ENCODE results near the gene OLA1.

OLA1 gene

DNA sequence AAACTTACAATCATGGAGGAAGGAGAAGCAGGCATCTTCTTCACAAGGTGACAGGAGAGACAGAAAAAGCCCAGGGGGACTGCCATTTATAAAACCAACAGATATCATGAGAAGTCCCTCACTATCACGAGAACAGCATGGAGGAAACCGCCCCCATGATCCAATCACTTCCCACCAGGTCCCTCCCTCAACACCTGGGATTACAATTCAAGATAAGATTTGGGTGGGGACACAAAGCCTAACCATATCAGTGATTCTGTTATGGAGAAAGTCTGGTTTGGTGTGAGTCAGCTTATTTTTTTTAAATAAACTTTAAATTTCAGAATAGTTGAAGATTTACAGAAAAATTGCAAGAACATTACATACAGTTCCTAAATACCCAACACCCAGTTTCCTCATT, 198.4 kb downstream of the OLA1 start:
- no peak overlapping the region for H2BK5ac ChIP-seq (ENCODE audit: low read depth, low read length, poor library complexity)
- H3K79me2 ChIP-seq (ENCODE audit: control insufficient read depth, insufficient read depth, low read length, poor library complexity): peaks cover 2% of the 10 kb centered on the region
- no peaks in the 10 kb centered on the region for H3K27me3 ChIP-seq (ENCODE audit: insufficient read depth, low read length)
- no peak overlapping the region for H2AFZ ChIP-seq (ENCODE audit: insufficient read depth, low read length, poor library complexity)
- no peak overlapping the region for H2BK120ac ChIP-seq (ENCODE audit: insufficient read depth, low read length, poor library complexity)
- no peak overlapping the region for H2BK12ac ChIP-seq (ENCODE audit: low read length)
- no peak overlapping the region for H3K4me3 ChIP-seq (ENCODE audit: low read depth, low read length)
- no peak overlapping the region for H3K4ac ChIP-seq (ENCODE audit: low read depth, low read length)
- no CpG with 5 or more reads among the region's 2 CpGs for WGBS (ENCODE audit: extremely low coverage, insufficient coverage, insufficient read length)
- H3K9ac ChIP-seq (ENCODE audit: low read length): no peak overlapping the region
- H3K23ac ChIP-seq (ENCODE audit: low read length): no peak overlapping the region
- H4K91ac ChIP-seq (ENCODE audit: low read depth, low read length): no peak overlapping the region
- H3K36me3 ChIP-seq (ENCODE audit: control insufficient read depth in 1 of 2, insufficient read depth in 2 of 2, low read length in 2 of 2): no peaks in the 10 kb centered on the region
- H3K18ac ChIP-seq (ENCODE audit: low read length): no peak overlapping the region
- DNase-seq: peak in 1 of 2 donors; percentile 57
- H4K12ac ChIP-seq (ENCODE audit: low read depth, low read length): no peak overlapping the region
- no peak overlapping the region for H3K14ac ChIP-seq (ENCODE audit: low read length)
- H3K79me1 ChIP-seq (ENCODE audit: low read length): peaks cover 19% of the 10 kb centered on the region
- no peak overlapping the region for H4K8ac ChIP-seq (ENCODE audit: low read depth, low read length)
- no peak overlapping the region for H2AK5ac ChIP-seq (ENCODE audit: low read length)
- peaks cover 2% of the 10 kb centered on the region for H3K9me3 ChIP-seq (ENCODE audit: insufficient read depth, low read depth, low read length)
- H3K4me2 ChIP-seq (ENCODE audit: low read length): no peak overlapping the region
- peaks cover 18 to 26% of the 10 kb centered on the region in 2 experiments for H3K4me1 ChIP-seq (ENCODE audit: control insufficient read depth in 1 of 2, insufficient read depth in 2 of 2, low read length in 2 of 2)
- no peak overlapping the region for H3K27ac ChIP-seq (ENCODE audit: low read depth, low read length)

GRCh38 chr2:174048243-174048642, 200.1 kb downstream of the OLA1 start:
- no peak overlapping the region for H3K4me2 ChIP-seq (ENCODE audit: low read length)
- no CpG with 5 or more reads among the region's 20 CpGs for WGBS (ENCODE audit: extremely low coverage, insufficient coverage, insufficient read length)
- DNase-seq: no peak

GRCh38 chr2:174047746-174048145, 200.6 kb downstream of the OLA1 start:
- H3K4me2 ChIP-seq (ENCODE audit: low read length): no peak overlapping the region
- no peak overlapping the region for H3K18ac ChIP-seq (ENCODE audit: low read length)
- no CpG with 5 or more reads among the region's 9 CpGs for WGBS (ENCODE audit: extremely low coverage, insufficient coverage, insufficient read length)
- no peak overlapping the region for H2AFZ ChIP-seq (ENCODE audit: insufficient read depth, low read length, poor library complexity)
- peaks cover 2% of the 10 kb centered on the region for H3K9me3 ChIP-seq (ENCODE audit: insufficient read depth, low read depth, low read length)
- H3K9ac ChIP-seq (ENCODE audit: low read length): no peak overlapping the region
- no peak overlapping the region for H3K23ac ChIP-seq (ENCODE audit: low read length)
- H3K27me3 ChIP-seq (ENCODE audit: insufficient read depth, low read length): no peaks in the 10 kb centered on the region
- H3K27ac ChIP-seq (ENCODE audit: low read depth, low read length): no peak overlapping the region
- H4K8ac ChIP-seq (ENCODE audit: low read depth, low read length): no peak overlapping the region
- H3K36me3 ChIP-seq (ENCODE audit: control insufficient read depth in 1 of 2, insufficient read depth in 2 of 2, low read length in 2 of 2): no peaks in the 10 kb centered on the region
- no peak overlapping the region for H2BK120ac ChIP-seq (ENCODE audit: insufficient read depth, low read length, poor library complexity)
- H2BK12ac ChIP-seq (ENCODE audit: low read length): peak overlapping the region; percentile 42
- no peak overlapping the region for H3K14ac ChIP-seq (ENCODE audit: low read length)
- H4K12ac ChIP-seq (ENCODE audit: low read depth, low read length): no peak overlapping the region
- peaks cover 2% of the 10 kb centered on the region for H3K79me2 ChIP-seq (ENCODE audit: control insufficient read depth, insufficient read depth, low read length, poor library complexity)
- H3K4ac ChIP-seq (ENCODE audit: low read depth, low read length): no peak overlapping the region
- peaks cover 3 to 18% of the 10 kb centered on the region in 2 experiments for H3K4me1 ChIP-seq (ENCODE audit: control insufficient read depth in 1 of 2, insufficient read depth in 2 of 2, low read length in 2 of 2)
- peaks cover 10% of the 10 kb centered on the region for H3K79me1 ChIP-seq (ENCODE audit: low read length)
- no peak overlapping the region for H4K91ac ChIP-seq (ENCODE audit: low read depth, low read length)
- peak overlapping the region; percentile 32 for H2BK5ac ChIP-seq (ENCODE audit: low read depth, low read length, poor library complexity)
- H2AK5ac ChIP-seq (ENCODE audit: low read length): peak overlapping the region; percentile 15
- DNase-seq: no peak
- no peak overlapping the region for H3K4me3 ChIP-seq (ENCODE audit: low read depth, low read length)

More at GRCh38 chr2:174048243-174048642, 200.1 kb downstream of the OLA1 start:
- peaks cover 6 to 20% of the 10 kb centered on the region in 2 experiments for H3K4me1 ChIP-seq (ENCODE audit: control insufficient read depth in 1 of 2, insufficient read depth in 2 of 2, low read length in 2 of 2)
- peaks cover 12% of the 10 kb centered on the region for H3K79me1 ChIP-seq (ENCODE audit: low read length)
- no peak overlapping the region for H4K91ac ChIP-seq (ENCODE audit: low read depth, low read length)
- H2BK120ac ChIP-seq (ENCODE audit: insufficient read depth, low read length, poor library complexity): no peak overlapping the region
- H3K9me3 ChIP-seq (ENCODE audit: insufficient read depth, low read depth, low read length): peaks cover 2% of the 10 kb centered on the region
- H3K4me3 ChIP-seq (ENCODE audit: low read depth, low read length): no peak overlapping the region
- no peak overlapping the region for H3K23ac ChIP-seq (ENCODE audit: low read length)
- no peak overlapping the region for H2AFZ ChIP-seq (ENCODE audit: insufficient read depth, low read length, poor library complexity)
- H2AK5ac ChIP-seq (ENCODE audit: low read length): no peak overlapping the region
- H3K4ac ChIP-seq (ENCODE audit: low read depth, low read length): no peak overlapping the region
- H3K14ac ChIP-seq (ENCODE audit: low read length): no peak overlapping the region
- no peak overlapping the region for H3K9ac ChIP-seq (ENCODE audit: low read length)
- no peak overlapping the region for H4K12ac ChIP-seq (ENCODE audit: low read depth, low read length)
- no peaks in the 10 kb centered on the region for H3K27me3 ChIP-seq (ENCODE audit: insufficient read depth, low read length)
- H2BK12ac ChIP-seq (ENCODE audit: low read length): peak overlapping the region; percentile 27
- peaks cover 2% of the 10 kb centered on the region for H3K79me2 ChIP-seq (ENCODE audit: control insufficient read depth, insufficient read depth, low read length, poor library complexity)
- H3K36me3 ChIP-seq (ENCODE audit: control insufficient read depth in 1 of 2, insufficient read depth in 2 of 2, low read length in 2 of 2): no peaks in the 10 kb centered on the region
- H3K27ac ChIP-seq (ENCODE audit: low read depth, low read length): no peak overlapping the region
- H3K18ac ChIP-seq (ENCODE audit: low read length): peak overlapping the region; percentile 2
- no peak overlapping the region for H4K8ac ChIP-seq (ENCODE audit: low read depth, low read length)
- no peak overlapping the region for H2BK5ac ChIP-seq (ENCODE audit: low read depth, low read length, poor library complexity)

DNA sequence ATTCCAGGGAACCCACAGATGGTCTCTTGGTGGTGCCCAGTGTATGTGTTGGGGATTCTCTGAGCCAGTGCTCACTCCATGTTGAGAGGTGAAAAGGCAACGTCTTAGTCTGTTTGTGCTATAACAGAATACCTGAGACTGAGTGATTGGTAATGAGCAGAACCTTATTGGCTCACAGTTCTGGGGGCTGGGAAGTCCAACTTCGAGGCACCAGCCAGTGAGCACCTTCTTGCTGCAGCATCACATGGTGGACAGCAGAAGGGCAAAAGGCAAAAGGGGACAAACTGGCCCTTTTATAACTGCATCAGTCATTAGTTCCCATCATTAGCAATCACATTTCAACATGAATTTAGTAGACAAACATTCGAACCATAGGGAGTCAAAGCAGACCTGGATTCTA, 202.2 kb downstream of the OLA1 start:
- Histone ChIP-seq H2BK5ac (ENCODE audit: low read depth, low read length, poor library complexity) (no peak overlapping the region), H2AFZ (ENCODE audit: insufficient read depth, low read length, poor library complexity) (no peak overlapping the region), H3K4me1 (ENCODE audit: control insufficient read depth in 1 of 2, insufficient read depth in 2 of 2, low read length in 2 of 2) (peaks cover 3 to 11% of the 10 kb centered on the region in 2 experiments), H3K14ac (ENCODE audit: low read length) (no peak overlapping the region), H3K23ac (ENCODE audit: low read length) (no peak overlapping the region), H4K12ac (ENCODE audit: low read depth, low read length) (no peak overlapping the region), H3K36me3 (ENCODE audit: control insufficient read depth in 1 of 2, insufficient read depth in 2 of 2, low read length in 2 of 2) (no peaks in the 10 kb centered on the region), H3K9me3 (ENCODE audit: insufficient read depth, low read depth, low read length) (peaks cover 2% of the 10 kb centered on the region), H3K4me2 (ENCODE audit: low read length) (no peak overlapping the region), H4K8ac (ENCODE audit: low read depth, low read length) (no peak overlapping the region), H2BK12ac (ENCODE audit: low read length) (no peak overlapping the region), H3K79me2 (ENCODE audit: control insufficient read depth, insufficient read depth, low read length, poor library complexity) (peaks cover 2% of the 10 kb centered on the region), H2BK120ac (ENCODE audit: insufficient read depth, low read length, poor library complexity) (no peak overlapping the region), H3K9ac (ENCODE audit: low read length) (no peak overlapping the region), H3K27me3 (ENCODE audit: insufficient read depth, low read length) (no peaks in the 10 kb centered on the region), H3K18ac (ENCODE audit: low read length) (no peak overlapping the region), H3K27ac (ENCODE audit: low read depth, low read length) (no peak overlapping the region), H3K4ac (ENCODE audit: low read depth, low read length) (no peak overlapping the region), H3K79me1 (ENCODE audit: low read length) (peaks cover 5% of the 10 kb centered on the region), H4K91ac (ENCODE audit: low read depth, low read length) (no peak overlapping the region), H2AK5ac (ENCODE audit: low read length) (no peak overlapping the region), H3K4me3 (ENCODE audit: low read depth, low read length) (no peak overlapping the region)
- no peak for DNase-seq
- whole genome bisulfite sequencing (ENCODE audit: extremely low coverage, insufficient coverage, insufficient read length): no CpG with 5 or more reads among the region's 3 CpGs
